Activated CD4-positive, alpha-beta T cell treated with anti-CD3 and anti-CD28 coated beads, Interleukin-10, Interleukin-2, amounts not matched to agents 100 ng/mL and 50 ng/mL, durations not matched to agents 16 hours and 8 hours (primary cell): ENCODE data around the gene MED26.

ENCODE experiments used
- DNase-seq: peaks from one replicate; pipeline ENCODE4 v3.0.0-alpha.2; 2020

Gene MED26

DNA sequence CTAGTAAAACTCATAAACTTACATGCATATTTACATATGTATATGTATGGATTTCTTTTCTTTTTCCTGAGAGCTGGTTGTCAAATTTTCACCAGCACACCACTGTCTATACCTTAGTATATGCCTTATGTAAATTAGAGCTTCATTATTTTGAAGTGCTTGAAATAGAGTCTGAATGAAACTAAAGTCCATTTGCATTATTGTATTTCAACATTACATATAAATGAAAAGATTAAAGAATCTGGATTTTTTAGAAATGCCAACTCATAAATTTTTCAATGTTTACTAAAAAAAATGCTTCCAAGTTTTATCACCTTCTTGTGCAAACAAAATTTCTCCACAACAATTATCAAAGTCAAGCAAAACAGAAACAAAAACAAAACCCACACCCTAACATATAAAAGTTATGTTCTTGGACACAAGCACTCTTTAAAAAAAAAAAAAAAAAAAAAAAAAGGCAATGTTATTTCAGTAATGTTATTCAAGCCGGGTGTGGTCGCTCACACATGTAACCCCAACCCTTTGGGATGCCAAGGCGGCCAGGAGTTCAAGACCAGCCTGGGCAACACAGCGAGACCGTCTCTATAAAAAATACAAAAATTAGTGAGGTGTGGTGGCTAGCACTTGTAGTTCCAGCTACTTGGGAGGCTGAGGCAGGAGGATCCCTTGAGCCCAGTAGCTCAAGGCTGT lies 18.3 kb downstream of the MED26 start:
- DNase-seq: no peak

DNA sequence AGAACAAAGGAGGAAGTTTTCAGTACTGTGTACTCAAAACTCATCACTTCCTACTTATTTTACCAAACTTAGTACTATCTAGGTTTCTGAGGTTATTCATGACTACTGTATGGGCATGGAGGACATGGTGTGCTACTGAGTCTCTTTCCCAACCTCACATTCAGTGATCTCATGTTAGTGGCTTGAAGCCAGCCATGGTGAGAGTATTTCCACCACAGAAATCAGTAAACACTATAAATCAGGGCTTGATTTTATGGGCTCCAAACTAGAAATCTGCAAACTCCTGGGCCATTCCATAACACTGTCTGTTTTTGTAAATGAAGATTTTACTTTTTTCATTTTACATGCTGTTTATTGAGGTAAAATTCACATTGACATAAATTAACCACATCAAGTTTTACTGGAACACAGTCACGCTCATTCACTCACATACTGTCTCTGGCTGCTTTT lies 19.7 kb downstream of the MED26 start:
- DNase-seq: peak; percentile 26

DNA sequence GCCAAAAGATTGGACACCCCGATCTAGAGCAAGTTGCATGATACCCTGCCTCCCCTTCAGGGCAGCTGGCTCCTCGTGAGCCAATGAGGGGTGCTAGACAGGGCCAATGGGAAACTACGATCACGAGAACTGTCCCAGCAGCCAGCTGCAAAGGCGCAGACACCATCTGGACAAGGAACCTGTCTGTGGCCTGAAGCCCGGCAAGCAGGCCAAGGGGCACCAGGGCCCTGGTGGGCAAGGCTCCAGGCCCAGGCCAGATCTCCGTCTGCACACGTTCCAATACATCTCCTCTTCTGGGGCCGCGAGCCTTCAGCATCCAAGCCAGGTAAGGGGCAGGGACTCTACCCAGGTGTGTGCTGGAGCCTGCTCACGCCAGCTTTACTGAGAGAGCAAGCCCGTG lies 20.2 kb downstream of the MED26 start:
- no peak for DNase-seq

DNA sequence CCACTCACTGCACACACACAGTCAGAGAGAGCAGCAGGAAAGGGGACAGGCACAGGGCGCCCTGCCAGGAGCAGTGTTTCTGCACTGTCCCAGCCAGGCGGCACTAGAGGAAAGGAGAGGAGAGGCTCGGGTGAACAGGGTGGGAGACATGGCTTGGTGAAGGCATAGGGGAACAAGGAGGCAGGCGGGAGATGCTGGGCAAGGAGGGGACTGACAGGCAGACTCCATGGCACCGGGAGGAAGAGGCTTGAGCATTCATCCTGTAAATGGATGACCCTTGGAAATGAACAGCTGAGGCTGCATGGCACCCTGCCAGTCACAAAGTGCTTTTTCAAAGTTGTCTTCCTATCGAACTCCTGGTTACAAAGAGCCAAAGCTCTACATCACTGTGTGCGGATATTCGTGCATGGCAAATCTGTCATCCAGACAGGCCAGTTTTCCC lies 22.4 kb downstream of the MED26 start:
- DNase-seq: no peak

DNA sequence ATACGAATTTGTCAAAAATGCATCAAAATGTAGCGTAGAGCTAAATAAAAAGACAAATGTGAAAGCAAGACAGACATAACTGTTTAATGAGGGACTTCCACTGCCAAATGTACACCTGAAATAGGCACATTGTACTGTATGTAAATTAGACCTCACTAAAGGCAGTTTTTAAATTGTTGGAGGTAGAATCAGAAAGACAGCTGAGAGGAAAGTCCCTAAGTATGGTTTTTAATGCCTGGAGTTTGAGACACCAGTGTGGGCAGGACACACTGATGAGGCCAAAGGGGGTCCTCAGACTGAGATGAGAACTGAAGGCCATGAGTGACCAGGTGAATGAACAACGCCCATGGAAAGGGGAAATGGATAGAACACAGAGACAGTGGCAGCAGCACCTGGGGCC lies 22.9 kb downstream of the MED26 start:
- no peak for DNase-seq

DNA sequence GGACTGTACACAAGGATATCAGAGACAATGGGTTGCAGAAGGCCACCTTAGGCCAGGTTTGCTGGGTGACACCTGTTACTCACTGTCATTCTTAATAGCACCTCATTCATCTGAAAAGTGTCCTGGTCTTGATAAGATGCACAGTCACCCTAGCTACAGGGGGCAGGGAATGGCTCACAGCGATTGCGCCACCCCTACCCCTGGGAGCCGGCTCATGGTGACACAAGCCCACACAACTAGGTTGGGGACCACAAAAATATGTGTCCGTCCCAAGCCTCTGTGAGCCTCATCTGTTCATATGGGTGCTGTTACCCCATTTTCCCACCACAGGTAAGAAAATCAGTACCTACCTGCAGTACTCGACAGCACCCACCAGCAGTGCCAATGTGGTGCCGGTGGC lies 23.4 kb downstream of the MED26 start:
- no peak for DNase-seq

DNA sequence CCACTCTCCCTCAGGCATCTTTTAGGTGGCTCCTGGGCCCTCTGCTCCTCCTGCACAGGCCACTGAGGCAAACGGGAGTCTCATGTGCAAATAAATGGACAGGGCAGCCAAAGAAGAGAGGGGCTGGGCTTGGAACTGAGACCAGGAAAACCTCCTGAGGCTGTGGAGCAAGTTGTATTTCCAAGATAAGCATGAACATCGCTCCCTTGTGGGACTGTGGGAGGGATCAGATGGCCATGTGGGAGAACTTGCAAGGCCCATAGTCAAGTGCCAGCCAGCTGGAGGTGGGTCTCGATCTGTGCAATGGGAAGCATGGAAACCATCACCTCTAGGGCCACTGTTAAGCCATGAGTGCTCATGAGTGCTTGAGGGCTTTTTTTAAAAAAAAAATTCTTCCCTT lies 24.9 kb downstream of the MED26 start:
- no peak for DNase-seq

DNA sequence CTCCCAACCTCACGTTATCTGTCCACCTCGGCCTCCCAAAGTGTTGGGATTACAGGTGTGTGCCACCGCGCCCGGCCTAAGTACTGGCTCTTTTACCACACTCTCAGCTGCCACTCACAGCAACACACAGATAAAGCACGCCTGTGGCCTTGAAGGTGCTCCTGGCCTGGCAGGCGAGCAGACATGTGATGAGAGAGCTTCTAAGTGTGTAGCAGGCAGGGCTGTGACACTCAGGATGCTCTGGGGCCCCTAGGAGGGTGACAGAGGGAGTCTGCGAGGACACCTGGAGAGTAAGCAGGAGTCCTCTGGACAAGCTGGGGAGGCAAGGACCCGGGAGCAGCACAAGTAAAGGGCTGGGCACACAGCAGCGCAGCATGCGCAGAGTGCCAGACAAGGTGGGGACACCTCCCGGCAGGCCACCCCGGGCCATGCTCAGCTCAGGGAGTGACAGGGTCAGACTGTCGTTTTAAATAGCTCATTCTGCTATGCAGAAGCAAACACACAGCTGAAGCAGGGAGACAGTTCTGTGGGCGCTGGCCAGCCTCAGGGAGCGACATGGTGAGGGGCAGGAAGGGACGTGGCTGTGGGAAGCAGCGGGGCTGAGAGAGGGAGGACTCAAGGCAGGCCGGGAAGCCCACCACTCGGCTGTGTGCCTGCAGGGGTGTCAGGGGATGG lies 26.5 kb downstream of the MED26 start:
- no peak for DNase-seq

DNA sequence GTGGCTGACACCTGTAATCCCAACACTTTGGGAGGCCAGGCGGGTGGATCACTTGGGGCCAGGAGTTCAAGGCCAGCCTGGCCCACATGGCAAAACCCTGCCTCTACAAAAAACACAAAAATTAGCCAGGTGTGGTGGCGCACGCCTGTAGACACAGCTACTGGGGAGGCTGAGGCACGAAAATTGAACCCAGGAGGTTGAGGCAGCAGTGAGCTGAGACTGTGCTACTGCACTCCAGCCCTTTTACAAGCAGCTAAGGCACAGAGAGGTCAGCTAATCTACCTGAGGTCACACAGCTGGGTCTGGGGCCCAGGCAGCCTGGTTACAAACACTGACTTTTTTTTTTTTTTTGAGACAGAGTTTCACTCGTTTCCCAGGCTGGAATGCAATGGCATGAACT lies 27.2 kb downstream of the MED26 start:
- DNase-seq: no peak

DNA sequence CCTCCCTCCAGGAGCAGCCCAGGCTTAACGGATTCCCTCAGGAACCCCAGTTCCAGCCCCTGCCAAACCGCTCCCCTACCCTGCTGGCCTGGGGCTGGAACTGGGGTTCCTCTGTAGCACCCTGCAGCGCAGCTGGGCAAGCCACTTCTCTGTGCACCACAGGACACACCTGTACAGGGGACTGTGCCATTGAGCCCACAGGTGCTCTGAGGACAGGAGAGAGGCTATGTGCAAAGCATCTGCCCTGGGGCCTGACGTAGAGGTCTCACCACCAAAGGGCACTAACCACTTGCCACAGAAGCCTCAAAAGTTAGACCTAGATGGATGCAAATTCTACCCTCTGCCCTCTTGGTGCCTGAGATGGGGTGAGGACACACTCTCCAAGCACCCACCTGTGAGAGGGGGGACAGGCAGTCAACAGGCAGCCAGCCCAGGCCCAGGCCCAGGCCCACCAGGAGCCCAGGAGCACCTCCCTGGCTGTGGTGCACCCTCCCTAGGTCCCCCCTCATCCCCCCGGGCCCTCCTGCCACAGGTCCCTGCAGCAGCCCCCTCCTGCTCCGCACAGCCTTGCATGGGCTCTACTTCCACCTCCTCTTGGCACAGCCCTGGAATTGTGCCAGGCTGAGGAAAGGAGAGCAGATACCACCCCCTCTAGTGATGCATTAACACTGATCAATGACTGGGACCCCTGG lies 28.2 kb downstream of the MED26 start:
- DNase-seq: no peak

DNA sequence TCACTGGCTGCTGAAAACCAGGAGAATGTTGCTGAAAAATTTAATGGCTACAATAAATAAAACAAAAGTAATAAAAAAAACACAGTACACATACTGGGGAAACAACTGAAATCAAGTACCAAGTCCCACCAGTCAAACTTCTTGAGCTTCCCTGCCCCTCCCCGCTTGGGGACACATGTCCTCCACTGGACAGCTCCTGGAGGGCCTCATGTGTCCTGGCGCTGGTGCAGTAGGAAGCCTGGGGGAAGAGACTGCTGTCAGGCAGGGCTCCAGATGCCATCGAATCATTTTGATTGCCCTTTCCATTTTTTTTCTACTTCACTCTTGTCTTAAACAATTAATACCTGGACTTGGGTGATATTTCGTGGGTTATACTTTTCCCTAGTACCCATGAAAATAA lies 29.2 kb downstream of the MED26 start:
- DNase-seq: no peak

DNA sequence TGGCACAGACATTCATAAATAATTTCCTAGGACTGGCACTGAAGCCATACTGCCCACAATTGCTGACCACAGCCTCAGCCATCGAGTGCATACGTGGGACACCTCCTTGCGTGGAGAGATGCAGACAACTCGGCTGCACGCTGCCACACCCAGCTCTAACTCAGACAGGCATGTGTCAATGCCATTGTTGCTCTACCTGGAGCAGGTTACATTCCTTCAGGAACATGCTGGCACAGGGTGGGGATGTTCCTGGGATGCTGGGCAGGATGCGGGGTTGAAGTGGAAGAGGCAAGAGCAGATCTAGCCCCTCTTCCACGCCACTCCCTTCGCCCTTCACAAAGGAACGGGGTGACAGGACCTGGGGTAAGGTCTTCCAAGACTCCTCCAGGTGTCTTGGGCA lies 31.6 kb downstream of the MED26 start:
- DNase-seq: no peak

DNA sequence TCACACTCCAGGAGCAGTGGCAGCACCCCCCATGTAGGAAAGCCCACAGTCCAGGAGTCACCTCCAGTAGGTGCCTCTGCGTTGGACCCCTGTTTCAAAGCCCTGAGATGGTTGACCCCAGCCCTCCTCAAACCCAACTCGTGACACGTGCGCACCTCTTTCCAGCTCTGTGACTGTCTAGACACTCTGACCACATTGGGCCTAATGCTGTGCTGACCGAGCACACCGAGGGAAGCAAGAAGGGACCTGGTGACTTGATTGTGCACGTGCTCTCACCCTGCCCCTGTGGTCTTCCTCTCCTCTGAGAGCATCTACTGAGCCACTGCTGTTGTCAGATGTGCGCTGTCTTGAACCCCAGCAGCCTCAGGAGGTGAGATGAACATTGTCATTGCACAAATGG lies 32.9 kb downstream of the MED26 start:
- no peak for DNase-seq

DNA sequence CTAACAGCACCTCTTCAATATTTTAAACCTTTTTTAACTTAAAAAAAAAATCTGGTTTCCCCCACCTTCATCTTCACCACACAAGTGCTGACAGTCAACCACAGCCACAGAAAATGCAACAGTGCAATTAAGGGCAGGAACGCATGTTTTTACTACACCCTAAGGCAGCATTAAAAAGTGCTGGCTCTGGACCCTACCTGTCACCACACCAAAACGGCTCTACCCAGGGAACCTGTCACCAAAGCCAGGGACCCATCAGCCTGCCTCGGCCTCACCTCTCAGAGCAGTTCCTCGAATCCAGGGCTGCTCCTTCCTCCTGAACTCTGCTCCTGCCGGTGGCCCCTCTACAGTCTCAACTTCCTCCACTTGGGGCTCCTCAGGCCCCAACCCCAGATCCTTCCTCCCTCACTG lies 33.3 kb downstream of the MED26 start:
- DNase-seq: peak; percentile 67

DNA sequence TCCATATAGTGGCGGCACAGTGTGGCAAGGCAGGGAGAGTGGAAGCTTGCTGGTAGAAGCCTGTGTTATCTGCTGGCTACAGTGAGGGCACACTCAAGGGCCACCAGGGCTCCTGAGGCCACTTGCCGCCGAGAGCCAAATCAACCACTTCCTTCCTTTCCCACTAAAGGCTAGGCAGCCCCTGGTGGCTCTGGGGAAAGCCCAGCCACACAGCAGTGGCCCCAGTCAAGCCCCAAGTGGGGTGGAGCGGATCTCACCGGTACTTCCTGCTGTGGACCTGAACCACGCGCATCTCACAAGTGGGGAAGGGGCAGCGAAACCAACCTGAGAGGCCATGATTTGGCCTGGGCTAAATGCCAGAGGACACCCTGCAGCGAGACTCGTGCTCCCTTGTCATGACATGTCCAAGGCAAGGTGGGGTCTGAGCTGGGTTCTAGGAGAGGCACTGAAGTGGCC lies 33.8 kb downstream of the MED26 start:
- peak; percentile 75 for DNase-seq

DNA sequence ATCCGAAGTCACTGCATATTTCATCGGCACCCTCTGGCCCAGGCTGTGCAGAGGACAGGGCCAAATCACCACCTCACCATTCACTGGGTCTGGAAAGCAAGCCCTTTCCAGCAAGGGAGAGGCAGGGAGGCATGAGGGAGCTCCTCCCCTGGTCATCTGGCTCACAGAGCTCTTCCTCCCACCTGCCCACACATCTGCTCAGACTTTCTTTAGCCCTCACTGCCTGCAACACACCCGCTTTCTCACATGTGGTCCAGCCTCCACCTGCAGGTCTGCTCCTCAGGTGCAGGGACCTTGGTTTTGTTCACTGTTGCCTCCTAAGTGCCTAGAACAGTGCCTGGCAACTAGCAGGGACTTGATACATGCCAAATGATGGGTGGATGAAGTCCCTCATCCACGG lies 34.8 kb downstream of the MED26 start:
- no peak for DNase-seq

DNA sequence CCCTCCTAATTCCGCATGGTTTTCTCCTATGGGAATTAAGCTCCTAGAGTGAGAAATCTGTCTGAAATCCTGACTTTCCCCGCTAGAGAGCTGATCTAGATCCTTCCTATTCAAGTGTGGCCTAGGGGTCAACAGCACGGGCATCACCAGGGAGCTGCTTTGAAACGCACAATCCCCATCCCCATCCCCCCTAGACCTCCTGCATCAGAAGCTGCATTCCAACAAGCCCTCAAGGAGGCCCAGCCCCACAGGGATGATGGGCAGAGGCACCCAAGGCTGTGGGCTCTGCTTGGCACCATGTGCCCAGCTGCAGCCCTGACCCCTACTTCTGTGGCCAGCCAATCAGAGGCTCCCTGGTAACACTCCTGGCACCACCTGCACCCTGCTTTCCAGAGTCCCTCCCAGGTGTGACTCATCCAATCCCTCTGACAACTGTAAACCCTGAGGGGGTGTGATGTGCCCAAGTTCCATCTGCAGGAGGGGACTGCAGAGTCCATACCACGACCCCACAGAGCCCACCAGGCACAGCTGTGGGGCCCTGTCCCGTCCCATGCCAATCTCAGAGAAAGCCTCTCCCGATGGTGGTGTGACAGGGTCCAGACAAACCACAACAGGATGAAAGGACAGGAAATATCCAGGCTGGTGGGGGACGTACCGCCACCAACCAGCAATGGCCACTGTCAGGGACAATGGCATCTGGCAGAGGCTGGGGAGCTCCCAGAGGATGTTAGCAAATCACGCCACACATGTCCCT lies 36.0 kb downstream of the MED26 start:
- DNase-seq: no peak

DNA sequence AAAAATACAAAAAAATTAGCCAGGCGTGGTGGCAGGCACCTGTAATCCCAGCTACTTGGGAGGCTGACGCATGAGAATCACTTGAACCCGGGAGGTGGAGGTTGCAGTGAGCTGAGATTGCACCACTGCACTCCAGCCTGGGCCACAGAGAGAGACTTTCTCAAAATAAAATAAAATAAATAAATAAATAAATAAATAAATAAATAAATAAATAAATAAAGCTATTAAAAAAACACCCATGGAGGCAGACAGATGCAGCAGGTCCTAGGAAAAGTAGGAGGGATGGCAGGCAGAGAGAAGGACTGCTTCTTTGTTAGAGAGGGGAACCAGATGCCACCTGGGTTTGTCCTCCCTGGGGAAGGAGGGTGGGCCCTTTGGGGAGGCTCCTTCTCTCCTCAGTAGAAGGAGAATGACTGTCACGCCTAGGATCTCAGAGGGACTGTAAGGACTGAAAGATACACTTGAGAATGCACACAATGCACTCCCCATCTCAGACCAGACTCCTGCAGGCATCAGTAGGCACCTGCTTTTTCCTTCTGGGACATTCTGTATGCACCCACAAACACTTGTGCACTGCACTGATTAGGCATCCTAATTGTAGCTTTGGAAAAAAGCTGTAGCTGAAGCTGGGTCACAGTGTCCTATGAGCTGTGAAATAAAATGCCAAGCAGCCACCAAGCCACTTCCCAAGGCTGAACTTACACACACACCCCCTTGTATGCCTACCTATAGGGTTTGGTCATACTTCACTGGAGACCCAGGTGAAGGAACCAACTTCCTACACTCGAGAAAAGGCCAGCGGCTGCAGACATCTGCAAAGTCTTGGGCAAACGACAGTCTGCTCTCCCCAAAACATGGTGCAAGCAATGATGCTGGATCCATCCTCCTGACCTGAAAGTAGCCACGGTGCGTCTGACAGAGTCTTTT lies 36.9 kb downstream of the MED26 start:
- DNase-seq: no peak

DNA sequence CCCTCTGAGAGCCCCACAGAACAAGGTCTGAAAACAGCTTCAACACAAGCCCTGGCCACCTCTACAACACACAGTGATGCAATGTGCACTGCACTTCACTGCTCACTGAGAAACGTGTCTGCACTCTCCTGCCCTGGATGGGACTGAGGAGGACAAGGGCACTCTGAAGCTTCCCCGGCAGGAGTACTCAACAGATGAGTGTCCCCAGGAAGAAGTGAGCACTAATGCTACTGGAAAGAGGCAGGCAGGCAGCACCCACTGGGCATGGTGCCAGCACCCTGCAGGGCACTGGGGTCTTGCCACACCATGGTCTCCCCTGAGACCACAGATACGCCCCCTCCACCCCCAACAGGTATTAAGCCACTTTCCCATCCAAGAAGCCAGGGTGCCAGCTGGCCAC lies 38.1 kb downstream of the MED26 start:
- no peak for DNase-seq

DNA sequence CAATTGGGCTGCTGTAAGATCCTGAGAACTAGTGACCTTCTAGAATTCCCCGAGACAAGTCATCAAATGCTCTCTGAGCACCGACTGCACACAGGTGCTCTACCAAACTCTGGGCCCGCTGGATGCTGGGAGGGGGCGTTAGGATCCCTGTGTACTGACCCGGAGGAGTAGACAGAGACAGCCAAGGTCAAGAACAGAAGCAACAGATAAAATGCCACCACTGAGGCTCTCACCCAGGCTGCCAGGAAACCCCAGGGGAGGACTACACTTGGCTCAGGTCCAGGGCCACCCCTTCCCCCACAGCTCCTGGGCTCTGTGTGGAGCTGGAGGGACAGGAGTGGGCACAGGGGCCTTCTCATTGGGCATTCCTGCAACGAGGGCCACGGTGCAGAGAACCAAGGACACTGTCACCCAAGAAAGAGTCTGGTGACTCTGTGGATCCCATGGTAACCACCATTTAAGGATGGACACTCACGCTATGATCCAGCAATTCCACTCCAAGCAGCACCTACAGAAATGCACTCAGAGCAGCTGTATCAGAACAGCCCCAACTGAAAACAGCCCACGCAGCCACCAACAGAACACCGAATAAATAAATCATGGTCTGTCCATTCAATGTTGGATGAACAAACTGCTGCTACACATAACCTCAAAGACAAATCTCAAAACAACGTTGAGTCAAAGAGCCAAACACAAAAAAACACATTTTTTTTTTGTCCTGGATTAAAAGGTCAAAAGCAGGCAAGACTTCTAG lies 39.0 kb downstream of the MED26 start:
- DNase-seq: peak; percentile 24
